GM12873 (cell line): ENCODE measurements around the gene SEMA3A.

Experiments used
- TF ChIP-seq, protein P1 (sequence below): IDR thresholded peaks from 2 replicates; pipeline ENCODE4 v1.5.1; 2012; ENCODE audit warnings: low read depth, mild to moderate bottlenecking, moderate library complexity, low read length, control low read depth; ENCODE audit not compliant: insufficient read depth; ENCODE audit errors: missing control alignments

SEMA3A gene

GRCh38 chr7:84060000-84060399 lies 134.6 kb downstream of the SEMA3A start:
- TF ChIP-seq, protein P1, sequence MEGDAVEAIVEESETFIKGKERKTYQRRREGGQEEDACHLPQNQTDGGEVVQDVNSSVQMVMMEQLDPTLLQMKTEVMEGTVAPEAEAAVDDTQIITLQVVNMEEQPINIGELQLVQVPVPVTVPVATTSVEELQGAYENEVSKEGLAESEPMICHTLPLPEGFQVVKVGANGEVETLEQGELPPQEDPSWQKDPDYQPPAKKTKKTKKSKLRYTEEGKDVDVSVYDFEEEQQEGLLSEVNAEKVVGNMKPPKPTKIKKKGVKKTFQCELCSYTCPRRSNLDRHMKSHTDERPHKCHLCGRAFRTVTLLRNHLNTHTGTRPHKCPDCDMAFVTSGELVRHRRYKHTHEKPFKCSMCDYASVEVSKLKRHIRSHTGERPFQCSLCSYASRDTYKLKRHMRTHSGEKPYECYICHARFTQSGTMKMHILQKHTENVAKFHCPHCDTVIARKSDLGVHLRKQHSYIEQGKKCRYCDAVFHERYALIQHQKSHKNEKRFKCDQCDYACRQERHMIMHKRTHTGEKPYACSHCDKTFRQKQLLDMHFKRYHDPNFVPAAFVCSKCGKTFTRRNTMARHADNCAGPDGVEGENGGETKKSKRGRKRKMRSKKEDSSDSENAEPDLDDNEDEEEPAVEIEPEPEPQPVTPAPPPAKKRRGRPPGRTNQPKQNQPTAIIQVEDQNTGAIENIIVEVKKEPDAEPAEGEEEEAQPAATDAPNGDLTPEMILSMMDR = no peak

DNA sequence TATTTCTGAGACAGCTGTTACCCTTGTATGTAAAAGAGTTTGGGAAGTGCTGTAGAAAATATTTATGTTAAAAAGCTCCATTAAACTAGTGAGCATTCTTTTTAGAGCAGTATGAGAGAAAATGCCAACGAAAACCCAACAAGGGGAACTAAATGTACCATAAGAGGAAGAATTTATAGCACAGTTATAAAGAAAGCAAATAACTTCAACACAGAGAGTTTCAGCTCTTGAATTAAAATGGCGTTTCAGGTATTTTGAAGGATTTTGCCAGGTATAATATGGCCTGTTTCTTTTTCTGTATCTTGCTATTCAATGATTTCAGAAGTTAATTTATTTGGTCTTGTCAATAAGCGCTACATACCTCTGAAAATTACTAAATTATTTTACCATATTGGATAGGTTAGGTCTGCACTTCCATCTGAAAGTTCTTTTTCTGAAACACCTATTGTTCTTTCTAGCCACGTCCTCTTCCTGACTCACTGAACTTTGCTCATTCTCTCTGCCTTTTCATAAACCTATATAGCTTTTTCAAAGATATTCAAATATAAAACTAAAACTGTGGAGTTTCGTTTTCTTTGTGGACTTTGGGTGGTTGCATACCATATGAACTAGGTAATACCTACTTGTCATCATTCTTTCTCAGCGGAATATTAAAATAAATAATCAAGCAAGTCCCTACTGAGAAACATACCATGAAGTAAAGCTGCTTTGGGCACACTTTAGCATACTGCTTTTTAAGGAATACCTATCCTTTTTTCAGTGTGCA lies 136.1 kb downstream of the SEMA3A start:
- TF ChIP-seq, protein P1 = no peak

- TF ChIP-seq, protein P1 = no peak
These were observed 137.0 kb downstream of the SEMA3A start for GRCh38 chr7:84057576-84057975.

- TF ChIP-seq, protein P1 = no peak
These were observed 138.5 kb downstream of the SEMA3A start for GRCh38 chr7:84055904-84056605.

- TF ChIP-seq, protein P1 = no peak
These were observed 145.3 kb downstream of the SEMA3A start for GRCh38 chr7:84049071-84049836.

GRCh38 chr7:84047085-84047484 lies 147.5 kb downstream of the SEMA3A start:
- TF ChIP-seq, protein P1 = no peak

DNA sequence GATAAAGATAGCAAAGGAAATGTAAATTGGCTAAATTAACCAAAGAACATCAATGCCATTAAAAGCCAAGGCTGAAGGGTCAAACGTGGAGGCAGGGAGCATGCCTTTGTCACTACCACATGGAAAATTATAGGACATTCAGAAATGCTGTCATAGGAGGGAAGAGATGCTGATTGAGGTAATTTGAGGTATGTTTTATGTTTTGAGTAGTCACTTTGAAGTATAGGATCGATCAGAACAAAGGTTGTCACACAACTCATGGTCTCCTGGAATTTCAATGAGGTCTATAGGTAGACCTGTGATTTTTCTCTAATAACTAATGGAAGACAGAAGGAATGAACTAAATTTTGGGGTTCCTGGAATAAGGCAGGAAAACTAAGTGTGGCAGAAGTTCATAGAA lies 149.8 kb downstream of the SEMA3A start:
- TF ChIP-seq, protein P1 = no peak
